Renal cortex interstitium (tissue), 11 donors: Measurements from ENCODE around the gene IFNL4. TPM values are rescaled to one million over a fixed set of nuclear protein-coding genes. Genes with fewer than 3 reads are reported as not detected.
"Not testable (repeated sequence)": the region's sequence is repeated elsewhere in the genome, so short reads cannot be mapped to it uniquely, and the experiment has no call there.

ENCODE experiments used
- DNase-seq, 11 donors: peaks; one replicate each; pipeline ENCODE4 v3.0.0-alpha.2; 2013; ENCODE audit warnings: low read depth in 9 of 11, low spot score in 4 of 11; ENCODE audit errors: extremely low read depth in 1 of 11
- polyA plus RNA-seq, 3 donors: library from polyadenylated mRNA; unstranded; fragments of 120-200 nt; gene quantifications; one replicate each; pipeline ENCODE4 v1.2.1, GENCODE V29; 2013; ENCODE audit not compliant: insufficient read length in 3 of 3

Gene IFNL4
- polyA plus RNA-seq, 3 donors = 0.11 TPM; not detected in 2

DNA sequence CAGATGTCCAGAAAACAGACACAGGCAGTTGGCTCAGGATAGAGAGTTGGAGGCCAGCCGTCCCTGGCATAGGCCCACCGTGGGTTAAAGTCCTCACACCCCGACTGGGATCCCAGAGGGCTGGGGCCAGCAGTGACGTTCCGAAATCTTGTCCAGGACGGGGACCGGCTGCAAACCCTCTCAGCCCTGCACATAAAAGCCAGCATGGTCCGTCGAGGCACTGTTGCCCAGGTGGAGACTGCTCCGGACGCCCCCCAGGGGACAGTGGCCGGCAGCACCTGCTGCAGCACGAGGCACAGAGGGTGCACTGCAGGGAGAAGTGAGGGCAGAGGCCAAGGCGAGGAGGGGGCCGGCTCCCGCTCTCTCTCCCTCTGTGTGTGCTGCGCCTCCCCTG lies 15.3 kb upstream of the IFNL4 start:
- DNase-seq = no peak

DNA sequence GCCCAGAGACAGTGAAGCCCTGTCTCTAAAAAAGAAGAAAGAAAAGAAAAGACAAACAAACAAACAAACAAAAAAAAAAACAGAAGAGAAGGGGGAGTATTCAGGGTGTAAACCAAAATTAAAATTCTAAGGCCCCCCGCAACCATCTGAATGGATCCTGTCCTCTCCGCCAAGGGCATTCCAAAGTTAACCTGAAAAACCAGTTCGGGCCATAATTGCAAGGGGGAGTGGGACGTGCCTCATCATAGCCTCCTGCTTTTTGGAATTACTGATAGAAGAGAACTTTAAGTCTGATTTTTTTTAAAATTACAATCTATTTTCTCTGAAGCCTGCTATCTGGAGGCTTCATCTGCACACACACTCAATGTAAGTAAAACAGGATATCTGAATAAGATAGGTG lies 13.8 kb upstream of the IFNL4 start:
- no peak for DNase-seq

DNA sequence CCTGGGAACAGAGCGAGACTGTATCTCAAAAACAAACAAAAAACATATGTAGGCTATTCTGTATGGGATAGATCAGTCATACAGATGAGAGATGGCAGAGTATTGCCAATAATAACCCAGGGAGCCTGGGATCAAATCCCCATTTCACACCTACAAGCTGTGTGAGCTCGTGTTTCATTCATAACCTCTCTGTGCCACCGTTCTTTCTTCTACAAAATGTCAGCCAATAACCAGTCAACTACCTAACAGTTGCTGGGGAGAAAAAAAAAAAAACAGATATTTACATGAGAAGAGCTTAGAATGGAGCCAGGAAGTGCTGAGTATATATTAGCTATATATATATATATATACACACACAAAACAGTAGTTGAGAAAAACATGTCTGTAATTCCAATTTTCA lies 13.0 kb upstream of the IFNL4 start:
- DNase-seq = no peak

GRCh38 chr19:39257227-39257626 lies 8.6 kb upstream of the IFNL4 start:
- no peak for DNase-seq

GRCh38 chr19:39254531-39255345 lies 6.1 kb upstream of the IFNL4 start:
- DNase-seq = no peak

DNA sequence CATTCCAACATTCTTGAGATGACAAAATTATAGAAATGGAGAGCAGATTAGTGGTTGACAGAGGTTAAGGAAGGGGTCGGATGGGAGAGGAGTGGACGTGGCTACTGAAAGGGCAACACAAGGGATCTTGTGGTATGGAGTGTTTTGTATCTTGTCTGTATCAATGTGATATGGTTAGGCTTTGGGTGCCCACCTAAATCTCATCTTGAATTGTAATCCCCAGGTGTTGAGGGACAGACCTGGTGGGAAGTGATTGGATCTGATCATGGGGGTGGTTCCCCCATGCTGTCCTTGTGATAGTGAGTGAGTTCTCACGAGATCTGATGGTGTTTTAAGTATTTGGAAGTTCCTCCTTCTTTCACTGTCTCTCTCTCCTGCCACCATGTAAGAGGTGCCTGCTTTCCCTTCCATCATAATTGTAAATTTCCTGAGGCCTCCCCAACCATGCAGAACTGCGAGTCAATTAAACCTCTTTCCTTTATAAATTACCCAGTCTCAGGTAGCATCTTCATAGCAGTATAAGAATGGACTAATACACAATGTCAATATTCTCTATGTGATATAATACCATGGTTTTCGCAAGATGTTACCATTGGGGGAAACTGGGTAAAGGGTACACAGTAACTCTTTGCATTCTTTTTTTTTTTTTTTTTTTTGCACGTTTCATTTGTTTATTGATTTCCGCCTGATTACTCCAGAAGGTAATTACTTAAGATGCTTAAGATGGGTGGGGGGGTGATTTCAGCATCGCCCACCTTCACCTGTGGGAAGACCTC lies 4.9 kb upstream of the IFNL4 start:
- no peak for DNase-seq

GRCh38 chr19:39252458-39252857 lies 3.8 kb upstream of the IFNL4 start:
- DNase-seq = no peak

DNA sequence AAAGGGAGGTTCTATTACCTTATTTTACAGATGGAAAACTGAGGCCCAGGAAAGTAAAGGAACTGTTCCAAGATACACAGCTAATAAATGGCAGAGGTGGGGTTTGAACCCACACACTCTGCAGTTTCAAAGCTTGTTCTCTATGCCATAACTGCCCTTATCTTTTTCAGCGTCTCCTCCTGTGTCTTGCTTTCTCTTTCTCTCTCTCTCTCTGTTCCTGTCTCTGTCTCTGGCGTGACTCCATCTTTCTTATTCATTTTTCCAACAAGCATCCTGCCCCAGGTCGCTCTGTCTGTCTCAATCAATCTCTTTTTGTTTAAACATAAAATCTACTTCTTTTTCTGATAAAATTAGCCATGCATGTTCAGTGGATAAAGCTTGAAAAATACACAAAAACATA lies 3.2 kb upstream of the IFNL4 start:
- no peak for DNase-seq

- no peak for DNase-seq
Observed at GRCh38 chr19:39251081-39251480, 2.4 kb upstream of the IFNL4 start.

GRCh38 chr19:39247701-39248664 lies 673 bp downstream of the IFNL4 start:
- DNase-seq = no peak

GRCh38 chr19:39246951-39247669 lies 1.5 kb downstream of the IFNL4 start:
- peak in 1 of 11 donors; percentile 32 for DNase-seq

GRCh38 chr19:39245166-39245565 lies 3.5 kb downstream of the IFNL4 start:
- not testable (repeated sequence) for DNase-seq

DNA sequence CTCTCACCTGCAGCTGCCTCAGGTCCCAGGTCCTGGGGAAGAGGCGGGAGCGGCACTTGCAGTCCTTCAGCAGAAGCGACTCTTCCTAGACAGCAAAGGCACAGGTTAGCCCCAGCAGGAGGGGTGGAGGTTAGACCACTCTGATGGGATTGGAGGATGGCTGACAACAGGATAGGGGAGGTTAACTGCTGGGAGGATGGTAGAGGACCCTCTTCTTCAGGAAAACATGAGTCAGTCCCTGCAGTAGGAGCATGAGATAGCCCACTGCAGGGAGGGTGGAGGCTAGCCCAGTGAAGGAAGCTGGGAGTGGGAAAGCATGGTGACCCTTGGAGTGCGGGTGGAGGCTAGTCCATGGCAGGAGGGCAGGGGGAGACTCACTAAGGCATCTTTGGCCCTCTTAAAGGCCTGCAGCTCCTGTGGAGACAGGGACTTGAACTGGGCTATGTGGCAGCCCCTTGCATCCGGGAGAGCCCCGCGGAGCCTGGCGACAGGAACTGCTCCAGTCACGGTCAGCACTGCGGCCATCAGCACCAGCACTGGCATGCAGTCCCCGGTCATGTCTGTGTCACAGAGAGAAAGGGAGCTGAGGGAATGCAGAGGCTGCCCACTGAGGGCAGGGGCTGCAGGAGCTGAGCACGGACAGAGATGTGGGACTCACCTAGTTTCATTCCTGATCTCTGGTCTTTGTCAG lies 4.1 kb downstream of the IFNL4 start, which contains the start of gene IFNL3:
Gene IFNL3 (minus strand): TSS at position 597 of the 691 bp plus-strand sequence. CDS start 39 bp downstream, at position 558.
- DNase-seq = not testable (repeated sequence)

GRCh38 chr19:39243741-39244140 lies 4.9 kb downstream of the IFNL4 start:
- DNase-seq = not testable (repeated sequence)

- no peak for DNase-seq
Observed at GRCh38 chr19:39240421-39240820, 8.2 kb downstream of the IFNL4 start.

GRCh38 chr19:39238944-39239343 lies 9.7 kb downstream of the IFNL4 start:
- no peak for DNase-seq

- DNase-seq = no peak
Observed at GRCh38 chr19:39238209-39238608, 10.4 kb downstream of the IFNL4 start.
